HG03442 (cell line): Measurements from ENCODE around the gene KRT36.

Experiments
- ATAC-seq: cut with Tn5 transposase; IDR thresholded peaks from one replicate; pipeline ENCODE4 v1.9.1; 2021; ENCODE audit warnings: mild to moderate bottlenecking, moderate library complexity; ENCODE audit not compliant: unreplicated experiment

Gene KRT36

DNA sequence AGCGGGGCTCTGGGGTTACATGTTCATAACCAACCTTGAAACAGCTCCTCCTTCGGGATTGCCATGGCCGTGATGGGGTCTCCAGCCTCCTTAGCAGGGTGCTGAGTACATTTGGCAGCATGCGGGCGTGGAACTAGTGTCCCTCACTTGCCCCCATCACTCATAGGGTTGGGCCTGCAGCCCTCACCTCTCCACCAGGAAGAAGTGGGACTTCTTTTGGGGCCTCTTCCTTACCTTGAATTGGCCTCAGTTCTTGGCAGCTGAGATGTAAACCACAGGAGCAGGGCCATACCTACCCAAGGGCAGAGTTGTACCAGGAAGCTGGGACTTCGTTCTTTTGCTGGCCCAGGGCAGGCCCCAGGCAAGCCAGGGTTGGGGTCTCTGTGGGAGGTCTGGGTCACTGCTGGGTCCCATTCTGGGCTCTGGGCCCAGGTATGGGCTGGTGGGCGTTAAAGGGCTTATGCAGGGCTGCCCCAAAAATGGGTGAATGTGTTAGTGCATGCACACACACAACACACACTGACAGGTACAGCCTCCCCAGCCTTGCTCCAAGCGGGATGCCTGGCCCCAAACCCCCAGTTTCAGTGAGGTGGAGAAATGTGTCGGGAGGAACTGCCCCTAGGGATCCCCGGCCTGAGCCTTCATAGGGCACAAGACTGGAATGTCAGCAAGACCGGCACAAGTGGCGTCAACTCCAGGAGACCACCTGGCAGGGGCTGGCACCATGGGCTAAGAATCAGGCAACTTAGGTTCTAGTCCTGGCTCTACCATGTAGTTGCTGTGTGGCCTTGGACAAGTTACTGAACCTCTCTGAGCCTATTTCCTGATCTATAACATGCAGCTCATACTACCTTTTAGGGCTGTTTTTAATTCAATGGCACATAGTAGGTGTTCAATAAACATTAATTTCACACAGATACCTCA lies 32.9 kb upstream of the KRT36 start:
- no peak for ATAC-seq

DNA sequence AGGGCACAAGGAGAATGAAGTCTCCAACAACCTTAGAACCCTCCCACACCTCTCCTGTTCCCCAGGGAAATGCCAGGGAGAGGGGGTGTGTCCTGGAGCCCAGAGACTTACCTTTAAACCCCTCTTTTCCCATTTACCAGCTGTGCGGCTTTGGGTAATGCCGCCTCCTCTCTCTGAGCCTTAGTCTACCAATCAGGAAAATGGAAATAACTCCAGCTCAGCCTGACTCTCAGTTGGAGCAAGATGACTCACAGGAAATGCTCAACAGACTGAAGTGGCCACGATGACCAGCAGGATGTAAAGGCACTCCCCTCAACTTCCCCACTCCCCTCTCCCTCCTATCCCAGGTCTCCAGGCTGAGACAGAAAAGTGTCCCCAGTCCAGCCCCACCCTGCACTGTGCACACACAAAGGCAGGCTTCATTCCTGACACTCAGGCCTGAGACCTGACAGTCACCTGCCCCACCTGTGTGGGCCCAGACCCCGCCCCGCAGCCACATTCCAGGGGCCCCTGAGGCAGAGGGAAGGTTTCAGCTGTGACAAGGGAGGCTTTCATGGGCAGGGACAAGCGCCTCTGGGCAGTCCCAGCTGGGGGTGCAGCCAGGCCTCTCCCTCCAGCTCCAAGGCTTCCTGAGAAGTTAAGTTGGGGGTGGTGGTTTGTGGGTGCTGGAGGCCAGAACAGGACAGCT lies 32.0 kb upstream of the KRT36 start:
- no peak for ATAC-seq

DNA sequence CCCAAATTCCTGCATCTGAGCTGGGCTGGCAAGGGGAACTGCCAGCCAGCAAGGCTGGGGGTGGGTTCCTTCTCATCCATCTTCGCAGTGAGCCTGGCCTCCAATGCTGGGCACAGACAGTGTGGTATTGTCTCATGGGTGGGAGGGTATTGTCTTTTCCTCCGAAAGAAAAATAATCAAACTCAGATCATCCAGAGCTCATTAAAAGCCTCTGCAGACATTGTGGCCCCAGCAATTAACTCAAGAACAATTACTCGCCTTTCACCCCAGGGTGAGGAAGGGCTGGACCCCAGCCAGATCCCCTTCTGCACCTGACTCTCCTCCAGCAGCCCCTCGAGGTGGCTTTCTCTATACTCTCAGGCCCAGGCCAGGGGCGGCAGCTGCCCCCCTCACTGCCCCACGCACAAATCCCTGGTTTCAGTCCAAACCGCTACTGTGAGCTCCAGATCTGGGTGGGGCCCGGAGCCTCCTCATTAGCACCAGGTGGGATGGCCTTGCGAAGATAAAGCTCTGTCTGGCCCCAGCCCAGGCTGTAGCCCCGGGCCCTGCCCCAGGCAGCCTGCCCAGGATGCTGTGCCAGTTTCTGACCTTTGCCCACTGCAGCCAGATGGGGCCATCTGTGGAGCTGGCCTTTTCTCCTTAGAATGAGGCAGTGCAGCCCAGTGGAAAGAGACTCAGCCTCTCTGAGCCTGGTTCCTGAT lies 31.3 kb upstream of the KRT36 start:
- ATAC-seq: no peak

DNA sequence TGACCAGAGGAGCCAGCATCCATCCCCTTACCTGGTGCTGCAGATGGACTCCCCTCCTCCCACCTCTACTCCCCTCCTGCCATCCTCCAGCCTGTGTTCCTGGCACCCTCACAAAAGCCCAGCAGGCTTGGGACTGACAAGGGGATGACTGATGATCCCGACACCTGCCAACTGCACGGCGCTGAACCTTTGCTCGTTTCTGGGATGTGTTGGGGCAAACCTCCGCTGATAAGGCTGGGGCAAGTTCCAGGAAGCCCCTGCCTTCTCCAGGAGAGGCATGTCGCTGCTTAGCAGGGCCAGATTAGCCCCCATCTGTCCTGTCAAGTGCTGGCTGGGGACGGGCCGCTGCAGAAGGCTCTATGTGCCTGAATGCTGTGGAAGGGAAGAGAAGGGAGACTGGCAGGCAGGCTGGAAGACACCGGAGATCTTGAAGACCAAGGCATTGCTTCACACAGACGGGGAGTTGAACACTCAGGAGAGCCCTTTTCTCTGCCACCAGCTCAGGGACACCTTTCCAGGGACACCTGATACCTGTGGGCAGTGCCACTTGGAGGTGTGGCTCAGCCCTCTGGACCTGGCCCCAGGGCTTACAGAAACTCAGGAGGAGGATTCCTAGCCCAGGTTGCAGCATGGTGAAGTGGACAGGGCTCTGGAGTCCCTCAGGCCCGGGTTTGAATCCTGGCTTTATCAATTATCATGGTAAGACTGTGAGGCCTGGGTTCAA lies 30.0 kb upstream of the KRT36 start:
- ATAC-seq: no peak

DNA sequence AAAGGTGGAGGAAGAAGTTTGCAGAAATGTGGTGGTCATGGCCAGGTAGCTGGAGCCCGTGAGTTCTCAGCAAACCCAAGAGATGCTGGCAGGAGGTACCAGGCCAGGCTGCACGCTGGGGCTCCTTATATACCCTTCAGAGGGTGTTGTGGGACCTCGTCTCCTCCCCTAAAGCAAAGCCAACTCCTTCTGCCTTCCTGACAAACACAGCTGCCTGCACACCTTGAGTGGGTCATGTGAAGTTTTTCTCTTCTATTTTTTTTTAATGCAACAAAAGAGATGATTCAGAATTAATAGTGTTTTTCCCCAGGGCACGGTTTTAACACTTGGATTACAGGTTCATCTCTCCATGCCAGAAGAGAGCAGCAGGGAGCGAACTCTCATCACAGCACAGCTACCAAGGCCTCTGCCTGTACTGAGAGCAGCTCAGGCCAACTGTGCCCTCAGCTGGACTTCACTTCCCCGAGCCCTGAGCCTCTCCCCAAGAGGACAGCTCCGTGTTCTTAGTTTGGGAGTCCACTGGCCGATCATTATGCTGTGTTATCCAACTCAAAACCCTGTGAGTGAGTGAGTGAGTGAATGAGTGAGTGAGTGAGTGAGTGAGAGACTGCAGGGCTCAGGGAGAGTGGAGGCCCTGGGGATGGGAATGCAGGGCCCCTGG lies 29.2 kb upstream of the KRT36 start, which contains the start of gene KRT15:
Gene KRT15 (minus strand): TSS at position 102 of the 661 bp plus-strand sequence. CDS start 63 bp downstream, at position 39.
- ATAC-seq: no peak

DNA sequence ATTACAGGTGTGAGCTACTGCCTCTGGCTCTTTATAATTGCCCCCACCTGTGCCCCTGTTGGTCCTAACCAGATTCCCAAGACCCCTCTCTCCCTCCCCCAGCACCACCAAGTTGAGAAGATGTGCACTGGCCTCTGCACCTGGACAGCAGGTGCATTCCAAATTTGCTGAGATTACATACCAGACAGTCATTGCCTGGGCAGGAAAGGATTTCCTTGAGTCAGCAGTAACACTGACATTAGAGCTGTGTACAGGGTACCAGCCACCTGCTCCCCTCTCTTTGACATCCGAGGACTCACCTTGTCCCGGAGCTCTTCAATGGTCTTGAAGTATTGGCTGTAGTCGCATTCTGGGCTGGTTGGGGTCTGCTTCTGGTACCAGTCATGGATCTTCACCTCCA lies 28.3 kb upstream of the KRT36 start:
- ATAC-seq: no peak

DNA sequence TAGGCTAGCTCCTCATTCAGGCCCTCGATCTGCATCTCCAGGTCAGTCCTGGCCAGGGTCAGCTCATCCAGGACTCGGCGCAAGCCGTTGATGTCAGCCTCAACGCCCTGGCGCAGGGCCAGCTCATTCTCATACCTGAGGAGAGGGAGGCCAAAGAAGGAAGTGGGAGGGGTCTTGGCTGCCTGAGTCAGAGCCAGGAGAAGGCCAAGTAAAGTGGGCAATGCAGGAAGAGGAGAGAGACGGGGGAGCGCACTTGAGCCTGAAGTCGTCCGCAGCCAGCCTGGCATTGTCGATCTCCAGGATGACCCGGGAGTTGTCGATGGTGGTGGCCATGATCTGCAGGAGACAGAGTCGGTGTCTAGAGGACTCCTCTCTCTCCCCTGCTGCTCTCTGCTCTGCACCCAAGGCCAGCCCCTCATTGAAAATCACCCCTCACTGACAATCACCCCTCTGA lies 27.1 kb upstream of the KRT36 start:
- no peak for ATAC-seq

DNA sequence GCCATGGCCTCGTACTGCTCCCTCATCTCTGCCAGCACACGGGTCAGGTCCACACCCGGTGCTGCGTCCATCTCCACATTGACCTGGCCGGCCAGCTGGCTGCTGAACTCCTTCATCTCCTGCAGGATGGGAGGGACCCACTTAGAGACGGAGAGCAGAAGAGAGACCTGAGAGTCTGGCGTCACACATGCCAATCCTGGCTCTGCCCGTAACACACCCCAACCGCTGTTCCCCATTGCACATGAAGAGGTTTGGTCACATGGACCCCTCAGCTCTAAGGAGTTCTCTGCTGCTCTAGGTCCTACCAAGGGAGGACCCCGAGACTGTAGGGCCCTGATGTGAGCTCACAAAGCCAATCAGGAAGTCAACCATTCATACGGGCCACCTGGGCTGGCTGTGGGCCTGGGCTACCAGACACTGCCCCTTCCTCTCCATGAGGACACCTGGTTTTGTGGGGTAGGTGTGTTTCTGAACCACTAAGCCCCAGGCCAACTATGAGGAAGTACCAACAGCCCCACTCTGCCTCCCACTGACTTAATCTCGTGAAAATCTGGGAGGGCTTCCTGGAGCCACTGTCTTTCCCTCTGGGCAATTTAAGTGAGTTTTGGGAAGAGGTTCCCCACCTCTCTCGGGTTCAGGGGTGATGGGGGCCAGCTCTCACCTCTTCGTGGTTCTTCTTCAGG lies 26.6 kb upstream of the KRT36 start:
- ATAC-seq: no peak

DNA sequence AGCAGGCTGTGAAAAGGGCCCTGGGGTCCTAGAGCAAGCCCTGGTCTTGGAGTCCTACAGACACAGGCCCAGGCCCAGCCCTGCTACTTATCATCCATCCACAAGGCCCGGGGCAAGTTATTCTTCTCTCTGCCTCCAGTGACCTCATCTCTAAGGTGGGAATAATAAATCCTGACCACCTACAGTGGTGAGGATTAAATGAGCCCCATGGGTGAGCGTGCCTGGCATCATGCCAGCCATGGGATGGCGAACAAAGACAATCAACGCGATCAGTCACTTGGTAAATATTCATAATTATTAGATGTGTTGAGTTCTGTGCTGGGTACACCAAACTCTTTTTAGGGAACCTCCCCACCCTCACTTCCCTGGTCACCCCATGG lies 23.4 kb upstream of the KRT36 start:
- no peak for ATAC-seq

DNA sequence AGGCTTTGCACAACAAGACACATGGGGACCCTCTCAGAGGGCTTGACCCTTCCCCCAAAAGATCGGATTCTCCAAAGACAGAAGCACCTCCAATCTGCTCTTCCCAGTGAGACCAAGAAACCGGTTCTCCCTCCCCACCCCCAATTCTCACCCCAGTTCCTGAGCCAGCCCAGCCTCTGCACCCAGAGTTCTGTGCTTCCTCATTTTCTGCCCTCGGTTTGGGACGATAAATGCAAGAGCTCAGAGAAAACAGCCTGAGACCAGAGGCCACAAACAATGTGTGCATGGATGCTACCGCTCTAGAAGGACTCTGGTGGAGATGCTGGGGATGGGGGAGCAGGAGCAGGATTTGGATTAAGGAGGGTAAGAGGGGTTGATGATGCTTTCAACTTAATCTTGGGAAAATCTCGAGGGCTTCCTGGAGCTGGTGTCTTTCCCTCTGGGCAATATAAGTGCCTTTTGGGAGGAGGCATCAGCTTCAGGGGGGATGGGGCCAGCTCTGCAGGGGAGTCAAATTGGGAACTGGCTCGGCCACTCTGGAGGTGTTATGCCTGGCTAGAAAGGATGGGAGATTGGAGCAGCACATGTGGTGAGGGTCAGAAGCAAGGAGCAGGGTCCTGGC lies 22.9 kb upstream of the KRT36 start:
- no peak for ATAC-seq

DNA sequence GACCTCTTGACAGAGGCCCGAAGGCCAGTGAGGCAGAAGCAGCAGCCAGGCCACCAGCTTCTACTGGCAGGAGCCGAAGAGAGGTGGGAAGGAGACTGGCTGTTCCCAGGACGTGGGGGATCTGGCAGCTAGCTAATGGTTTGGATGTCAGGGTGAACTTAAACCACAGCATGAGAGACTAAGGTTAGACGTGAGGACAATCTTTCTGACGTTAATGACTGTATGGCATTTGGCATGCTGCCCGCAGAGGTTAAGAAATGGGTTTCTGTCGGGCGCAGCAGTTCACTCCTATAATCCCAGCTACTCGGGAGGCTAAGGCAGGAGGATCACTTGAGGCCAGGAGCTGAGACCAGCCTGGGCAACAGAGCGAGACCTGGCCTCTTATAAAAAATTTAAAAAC lies 22.0 kb upstream of the KRT36 start:
- ATAC-seq: no peak

DNA sequence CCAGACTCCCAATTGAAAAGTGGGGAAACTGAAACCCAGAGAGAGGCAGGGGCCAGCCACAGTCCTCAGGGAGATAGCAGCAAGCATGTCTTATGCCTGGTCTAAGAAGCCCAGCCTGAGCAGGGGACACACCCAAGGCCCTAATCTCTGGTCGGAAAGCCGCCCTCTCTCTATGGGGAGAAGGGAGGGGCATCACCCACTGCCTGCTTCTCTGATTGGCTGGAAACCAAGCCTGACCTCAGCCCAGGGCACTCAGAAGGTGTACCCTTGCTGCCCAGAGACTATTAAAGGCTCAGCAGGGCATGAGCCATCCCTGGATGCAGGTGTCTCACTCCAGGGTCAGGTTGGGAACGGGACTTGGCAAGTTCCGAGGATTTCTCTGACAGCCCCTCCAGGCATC lies 21.4 kb upstream of the KRT36 start:
- ATAC-seq: no peak

DNA sequence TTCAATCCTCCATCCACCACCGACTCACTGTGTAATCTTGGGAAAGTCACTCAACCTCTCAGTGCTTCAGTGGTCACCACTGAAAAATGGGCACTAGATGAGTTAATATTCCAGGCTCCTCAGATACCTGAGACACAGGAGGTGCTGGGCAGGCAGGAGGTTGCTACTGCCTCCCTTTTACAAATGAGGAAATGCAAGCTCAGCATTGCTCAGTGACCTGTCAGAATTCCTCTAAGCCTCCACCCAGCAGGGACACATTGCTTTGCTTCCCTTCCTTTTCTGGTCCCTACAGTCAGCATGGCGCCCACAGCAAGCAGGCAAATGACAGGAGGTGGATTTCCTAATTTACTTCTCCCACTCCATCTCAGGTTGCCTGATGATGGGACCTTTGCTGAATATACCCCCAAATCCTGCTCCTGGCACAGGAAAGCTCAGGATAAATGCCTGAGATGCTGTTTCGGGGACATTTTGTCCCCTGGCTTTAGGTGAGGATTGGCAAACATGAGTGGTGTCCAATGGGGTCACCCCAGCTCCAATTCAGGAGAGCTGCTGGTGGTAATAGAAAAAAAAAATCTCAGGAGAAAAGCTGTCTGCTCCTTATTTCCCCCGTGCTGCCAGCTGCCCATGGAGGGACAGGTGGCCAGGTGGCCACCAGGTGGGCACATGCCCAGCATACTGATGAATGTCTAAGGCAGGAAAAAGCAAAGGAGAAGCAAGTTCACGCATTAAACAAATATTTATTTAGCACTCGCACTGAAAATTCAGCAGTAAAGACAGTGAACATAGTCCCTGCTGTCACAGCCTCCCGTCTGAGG lies 20.7 kb upstream of the KRT36 start:
- ATAC-seq: no peak

DNA sequence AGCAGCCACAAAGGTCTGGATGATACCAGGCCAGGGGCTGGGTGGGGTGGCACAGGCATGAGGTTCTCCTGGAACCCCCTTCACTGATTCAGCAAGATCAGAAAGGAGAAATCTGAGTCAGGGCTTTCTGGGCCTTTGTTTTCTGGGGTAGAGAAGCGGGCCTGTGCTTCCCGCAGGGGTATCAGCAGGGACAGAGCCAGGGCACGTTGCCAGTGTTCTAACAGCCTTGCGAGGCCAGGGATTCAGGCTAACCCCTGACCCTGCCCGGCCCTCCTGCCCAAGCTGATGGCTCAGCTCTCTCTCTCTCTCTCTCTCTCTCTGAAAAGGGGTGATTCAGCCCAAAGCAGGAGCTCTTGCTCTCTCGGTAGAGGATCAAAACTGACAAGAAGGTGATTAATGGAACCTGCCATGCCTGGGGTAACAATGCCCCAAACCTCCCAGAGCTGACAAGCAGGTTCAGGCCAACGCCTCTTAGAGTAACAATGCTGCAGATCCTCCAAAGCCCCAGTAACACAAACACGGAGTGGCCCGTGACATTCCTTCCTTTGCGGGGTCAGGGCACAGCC lies 17.7 kb upstream of the KRT36 start:
- no peak for ATAC-seq

DNA sequence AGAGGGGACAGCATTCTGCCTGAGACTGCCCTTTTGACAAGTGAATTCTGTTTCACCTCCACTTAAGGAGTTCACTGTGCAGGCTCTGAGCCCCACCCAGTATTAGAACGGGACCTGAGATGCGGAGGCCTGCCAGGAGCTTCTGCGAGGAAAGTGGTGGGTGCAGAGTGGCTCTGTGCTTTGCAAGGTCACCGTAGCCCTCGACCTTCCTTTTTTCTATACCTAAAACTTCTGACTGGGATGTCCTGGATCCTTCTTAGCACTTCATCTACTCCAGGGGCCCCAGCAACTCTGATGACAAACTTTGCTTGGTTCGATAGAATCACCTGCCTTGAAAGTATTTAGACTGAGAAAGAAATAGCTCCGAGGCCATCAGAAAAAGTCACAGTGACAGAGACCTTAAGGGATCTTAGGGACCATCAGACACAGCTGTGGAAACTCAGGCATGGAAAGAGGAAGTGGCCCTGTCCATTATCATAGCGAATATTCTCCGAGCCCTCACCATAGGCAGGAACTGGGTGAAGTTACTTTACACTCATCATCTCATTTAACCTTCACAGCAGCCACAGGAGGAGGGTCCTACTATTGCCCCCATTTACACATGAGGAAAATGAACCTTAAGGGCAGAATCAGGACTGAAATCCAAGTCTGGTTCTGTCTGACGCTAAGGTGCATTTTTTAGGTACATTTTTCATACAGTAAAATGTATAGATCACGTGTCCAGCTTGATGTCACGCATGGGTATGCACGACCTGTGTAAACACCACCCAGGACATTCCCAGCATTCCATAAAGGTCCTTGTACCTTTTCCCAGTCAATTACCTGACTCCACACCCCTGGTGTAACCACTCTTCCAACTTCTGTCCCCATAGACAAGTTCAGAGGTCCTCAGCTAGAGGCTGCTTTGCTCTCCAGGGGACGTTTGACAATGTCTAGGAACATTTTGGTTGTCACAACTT lies 16.4 kb upstream of the KRT36 start:
- no peak for ATAC-seq

DNA sequence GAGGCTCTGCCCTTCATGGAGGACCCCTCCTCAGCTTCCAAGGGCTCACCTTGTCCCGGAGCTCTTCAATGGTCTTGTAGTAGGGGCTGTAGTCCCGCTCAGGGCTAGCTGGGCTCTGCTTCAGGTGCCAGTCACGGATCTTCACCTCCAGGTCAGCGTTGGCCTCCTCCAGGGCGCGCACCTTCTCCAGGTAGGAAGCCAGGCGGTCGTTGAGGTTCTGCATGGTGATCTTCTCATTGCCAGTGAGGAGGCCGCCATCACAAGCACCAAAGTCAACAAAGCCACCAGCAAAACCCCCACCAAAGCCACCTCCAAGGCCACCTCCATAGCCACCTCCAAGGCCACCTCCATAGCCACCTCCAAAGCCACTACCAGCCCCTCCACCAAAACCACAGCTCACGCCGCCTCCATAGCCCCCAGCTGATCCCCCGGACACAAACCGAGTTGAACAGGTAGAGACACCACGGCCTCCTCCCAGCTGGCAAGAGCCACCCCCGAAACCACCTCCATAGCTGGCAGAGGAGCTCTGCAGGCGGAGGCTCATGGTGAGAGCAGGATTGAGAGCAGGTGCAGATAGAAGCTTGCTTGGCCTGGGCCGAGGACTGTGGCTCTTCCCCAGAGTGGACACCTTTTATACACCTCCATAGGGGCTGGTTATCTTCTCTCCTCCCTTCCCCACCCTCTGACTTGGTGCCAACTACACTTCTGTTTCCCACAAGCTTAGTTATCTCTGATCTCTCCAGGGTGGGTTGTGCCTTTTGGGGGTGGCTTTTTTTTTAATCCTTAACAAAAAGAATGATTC lies 15.5 kb upstream of the KRT36 start, which contains the start of gene KRT13:
Gene KRT13 (minus strand): TSS at position 606 of the 802 bp plus-strand sequence. CDS start 62 bp downstream, at position 544.
- no peak for ATAC-seq
